ENCODE results near the gene ATF7IP. TPM values are rescaled to one million over a fixed set of nuclear protein-coding genes. Genes with fewer than 3 reads are reported as not detected.

Gene ATF7IP
- total RNA-seq, 2 donors from 2014 or later: 36.2 to 44.9 TPM

DNA sequence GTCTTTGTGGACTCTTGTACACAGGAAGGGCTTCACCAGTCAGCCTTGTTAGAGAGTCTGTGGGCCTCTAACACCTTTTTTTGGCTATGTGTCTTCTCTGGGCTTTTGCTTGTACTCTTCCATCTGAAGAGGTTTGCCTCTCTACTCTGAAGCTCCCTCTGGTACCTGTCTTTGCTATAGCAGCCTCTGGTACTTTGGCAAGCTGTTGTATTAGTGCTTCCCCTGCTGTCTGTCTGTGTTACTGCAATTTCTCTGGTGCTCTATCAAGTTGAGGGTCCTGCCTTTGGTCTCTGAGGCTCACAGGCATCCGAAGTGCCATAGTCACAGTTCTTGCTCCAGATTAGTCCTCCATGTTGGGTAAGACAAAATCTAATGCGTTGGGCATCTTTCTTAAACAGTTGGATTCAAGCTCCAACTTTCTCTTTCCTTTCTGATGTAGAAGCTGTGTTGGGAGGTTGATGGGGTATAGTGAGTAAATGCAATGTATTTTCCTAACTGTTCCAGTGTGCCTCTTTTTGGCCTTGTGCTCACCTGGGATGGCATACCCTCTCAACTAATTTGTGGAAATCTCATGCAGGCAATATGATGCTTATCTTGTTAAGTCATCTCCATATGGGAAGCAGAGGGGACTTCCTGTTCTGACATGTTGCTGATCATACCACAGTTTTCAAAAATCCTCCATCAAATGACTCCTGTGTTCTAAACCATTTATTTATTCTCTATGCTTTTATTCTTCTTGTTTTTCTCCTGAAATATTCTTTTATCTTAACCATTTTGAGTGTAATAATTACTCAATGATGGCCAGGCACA is 88.8 kb downstream of the ATF7IP start:
- H3K27ac ChIP-seq: no peak overlapping the region
- intact Hi-C loops (cut with DNase I): no loop called here
- TF ChIP-seq, protein P1, sequence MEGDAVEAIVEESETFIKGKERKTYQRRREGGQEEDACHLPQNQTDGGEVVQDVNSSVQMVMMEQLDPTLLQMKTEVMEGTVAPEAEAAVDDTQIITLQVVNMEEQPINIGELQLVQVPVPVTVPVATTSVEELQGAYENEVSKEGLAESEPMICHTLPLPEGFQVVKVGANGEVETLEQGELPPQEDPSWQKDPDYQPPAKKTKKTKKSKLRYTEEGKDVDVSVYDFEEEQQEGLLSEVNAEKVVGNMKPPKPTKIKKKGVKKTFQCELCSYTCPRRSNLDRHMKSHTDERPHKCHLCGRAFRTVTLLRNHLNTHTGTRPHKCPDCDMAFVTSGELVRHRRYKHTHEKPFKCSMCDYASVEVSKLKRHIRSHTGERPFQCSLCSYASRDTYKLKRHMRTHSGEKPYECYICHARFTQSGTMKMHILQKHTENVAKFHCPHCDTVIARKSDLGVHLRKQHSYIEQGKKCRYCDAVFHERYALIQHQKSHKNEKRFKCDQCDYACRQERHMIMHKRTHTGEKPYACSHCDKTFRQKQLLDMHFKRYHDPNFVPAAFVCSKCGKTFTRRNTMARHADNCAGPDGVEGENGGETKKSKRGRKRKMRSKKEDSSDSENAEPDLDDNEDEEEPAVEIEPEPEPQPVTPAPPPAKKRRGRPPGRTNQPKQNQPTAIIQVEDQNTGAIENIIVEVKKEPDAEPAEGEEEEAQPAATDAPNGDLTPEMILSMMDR (IDR thresholded peaks at IDR 0.05): no peak
- no peak overlapping the region for H3K4me3 ChIP-seq
- H3K4me1 ChIP-seq: no peaks in the 10 kb centered on the region
- peak; percentile 23 for DNase-seq
- H3K36me3 ChIP-seq: no peaks in the 10 kb centered on the region
- H3K9me3 ChIP-seq: no peaks in the 10 kb centered on the region
- no peaks in the 10 kb centered on the region for H3K27me3 ChIP-seq
- H3K9ac ChIP-seq (ENCODE audit: low read depth in 2 of 2, low read length in 2 of 2): no peak overlapping the region

DNA sequence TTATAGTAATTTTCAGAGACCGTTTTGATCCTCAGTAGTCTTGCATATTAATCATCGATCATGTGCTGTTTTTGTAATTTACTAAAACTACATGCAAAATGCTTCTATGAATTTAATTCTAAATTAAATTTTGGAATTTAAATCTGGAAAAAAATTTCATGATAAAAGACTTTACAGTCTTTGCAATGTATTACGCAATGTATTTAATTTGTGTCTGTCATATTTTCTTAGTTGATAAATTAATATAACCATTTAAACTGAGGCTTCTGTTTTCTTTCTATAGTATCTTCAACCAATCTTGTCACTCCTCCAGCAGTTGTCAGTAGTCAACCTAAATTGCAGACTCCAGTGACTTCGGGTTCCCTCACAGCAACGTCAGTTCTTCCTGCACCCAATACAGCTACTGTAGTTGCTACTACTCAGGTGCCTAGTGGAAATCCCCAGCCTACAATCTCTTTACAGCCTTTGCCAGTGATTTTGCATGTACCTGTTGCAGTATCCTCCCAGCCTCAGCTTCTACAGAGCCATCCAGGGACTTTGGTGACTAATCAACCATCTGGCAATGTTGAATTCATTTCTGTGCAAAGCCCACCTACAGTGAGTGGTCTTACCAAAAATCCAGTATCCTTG is 94.8 kb downstream of the ATF7IP start:
- Histone ChIP-seq H3K9me3 (no peaks in the 10 kb centered on the region), H3K4me1 (no peaks in the 10 kb centered on the region), H3K9ac (ENCODE audit: low read depth in 2 of 2, low read length in 2 of 2) (no peak overlapping the region), H3K27me3 (no peaks in the 10 kb centered on the region), H3K27ac (no peak overlapping the region), H3K36me3 (peaks cover 12% of the 10 kb centered on the region), H3K4me3 (no peak overlapping the region)
- TF ChIP-seq, protein P1 (IDR thresholded peaks at IDR 0.05): no peak
- intact Hi-C loops (cut with DNase I): no loop called here
- DNase-seq: no peak

DNA sequence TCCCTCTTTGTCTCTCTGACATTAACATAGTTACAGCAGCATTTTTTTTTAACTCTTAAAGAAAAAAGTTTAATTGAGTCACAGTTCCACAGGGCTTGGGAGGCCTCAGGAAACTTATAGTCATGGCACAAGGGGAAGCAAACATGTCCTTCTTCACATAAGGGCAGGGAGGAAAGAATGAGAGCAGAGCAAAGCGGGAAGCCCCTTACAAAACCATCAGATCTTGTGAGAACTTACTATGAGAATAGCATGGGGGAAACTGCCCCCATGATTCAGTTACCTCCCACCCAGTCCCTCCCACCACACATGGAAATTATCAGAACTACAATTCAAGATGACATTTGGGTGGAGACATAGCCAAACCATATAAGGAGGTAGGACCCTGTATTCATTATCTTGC is 106.0 kb downstream of the ATF7IP start:
- Histone ChIP-seq H3K36me3 (no peaks in the 10 kb centered on the region), H3K4me3 (no peak overlapping the region), H3K9me3 (no peaks in the 10 kb centered on the region), H3K4me1 (no peaks in the 10 kb centered on the region), H3K27me3 (no peaks in the 10 kb centered on the region), H3K9ac (ENCODE audit: low read depth in 2 of 2, low read length in 2 of 2) (no peak overlapping the region), H3K27ac (no peak overlapping the region)
- TF ChIP-seq, protein P1 (IDR thresholded peaks at IDR 0.05): no peak
- intact Hi-C loops (cut with DNase I): no loop called here
- no peak for DNase-seq

GRCh38 chr12:14473707-14474287 is 108.3 kb downstream of the ATF7IP start:
- H3K4me1 ChIP-seq: no peaks in the 10 kb centered on the region
- intact Hi-C loops (cut with DNase I): no loop called here
- H3K4me3 ChIP-seq: no peak overlapping the region
- H3K27me3 ChIP-seq: no peaks in the 10 kb centered on the region
- H3K9me3 ChIP-seq: no peaks in the 10 kb centered on the region
- no peaks in the 10 kb centered on the region for H3K36me3 ChIP-seq
- no peak overlapping the region for H3K9ac ChIP-seq (ENCODE audit: low read depth in 2 of 2, low read length in 2 of 2)
- no peak for DNase-seq
- TF ChIP-seq, protein P1 (IDR thresholded peaks at IDR 0.05): no peak
- H3K27ac ChIP-seq: no peak overlapping the region

DNA sequence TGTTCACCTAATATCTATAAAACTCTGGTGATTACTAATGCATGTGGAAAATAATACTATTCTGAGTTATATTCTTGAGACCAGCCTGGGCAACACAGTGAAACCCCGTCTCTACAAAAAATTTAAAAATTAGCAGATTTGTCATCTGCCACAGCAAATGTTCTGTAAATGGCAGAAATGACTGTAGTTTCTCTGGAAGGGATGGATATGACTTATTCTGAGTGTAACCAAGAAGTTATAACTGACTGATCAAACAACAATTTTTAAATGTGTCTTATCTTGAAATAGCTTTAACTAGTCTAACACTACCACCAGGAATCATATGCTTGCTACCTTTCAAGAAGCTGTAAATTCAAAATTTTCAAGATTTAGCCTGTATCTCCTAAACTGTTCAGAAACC is 113.5 kb downstream of the ATF7IP start:
- DNase-seq: no peak
- Histone ChIP-seq H3K36me3 (peaks cover 7% of the 10 kb centered on the region), H3K27me3 (no peaks in the 10 kb centered on the region), H3K9me3 (no peaks in the 10 kb centered on the region), H3K4me3 (no peak overlapping the region), H3K9ac (ENCODE audit: low read depth in 2 of 2, low read length in 2 of 2) (no peak overlapping the region), H3K27ac (no peak overlapping the region), H3K4me1 (no peaks in the 10 kb centered on the region)
- intact Hi-C loops (cut with DNase I): no loop called here
- TF ChIP-seq, protein P1 (IDR thresholded peaks at IDR 0.05): no peak
